ENCODE measurements around the gene ZNF740. TPM values are rescaled to one million over a fixed set of nuclear protein-coding genes. Genes with fewer than 3 reads are reported as not detected.

The ZNF740 gene
- total RNA-seq, 1 experiment from 2014 or later, result 49.7 TPM

- H3K27me3 ChIP-seq (ENCODE audit: insufficient read depth, low read length), result no peaks in the 10 kb centered on the region
- no peaks in the 10 kb centered on the region for H4K20me1 ChIP-seq (ENCODE audit: insufficient read depth)
- TF ChIP-seq EZH2phosphoT487 (IDR thresholded peaks at IDR 0.05; ENCODE audit: borderline replicate concordance), result no peak
- no peak for TF ChIP-seq YY1 (IDR thresholded peaks at IDR 0.05; ENCODE audit: extremely low read depth, insufficient replicate concordance, low read depth, low read length)
- peak in 2 of 3 experiments; percentile 44; a peak in 4 of 6 replicates for TF ChIP-seq CTCF (IDR thresholded peaks at IDR 0.05 in 2 of 3, conservative IDR thresholded peaks at IDR 0.05 in 1 of 3; ENCODE audit: borderline replicate concordance in 1 of 3, insufficient read depth in 1 of 3, low read depth in 2 of 3, low read length in 2 of 3)
- no peak for TF ChIP-seq MAX (IDR thresholded peaks at IDR 0.05)
- TF ChIP-seq FOSL1 (IDR thresholded peaks at IDR 0.05; ENCODE audit: low read depth), result no peak
- TF ChIP-seq ATF3 (IDR thresholded peaks at IDR 0.05), result no peak
- no peak for TF ChIP-seq SRF (IDR thresholded peaks at IDR 0.05; ENCODE audit: low read depth)
- no peak for TF ChIP-seq TCF7L2 (IDR thresholded peaks at IDR 0.05; ENCODE audit: borderline replicate concordance, extremely low read depth, insufficient read depth, insufficient read length)
- no peak for TF ChIP-seq EGR1 (IDR thresholded peaks at IDR 0.05; ENCODE audit: low read depth)
- POLR2A ChIA-PET, result no interaction called here
- no peak overlapping the region for H3K4me3 ChIP-seq (replicated peaks in 1 of 2; ENCODE audit: low read depth in 1 of 2, low read length in 2 of 2)
- peaks cover 44 to 72% of the 10 kb centered on the region in 2 experiments for H3K4me1 ChIP-seq (ENCODE audit: control insufficient read depth in 1 of 2, insufficient read depth in 2 of 2, low read length in 2 of 2)
- BruUV-seq (replicated peaks), result no TSS peak
- peaks cover 6% of the 10 kb centered on the region for H3K79me2 ChIP-seq (ENCODE audit: insufficient read depth, low read length)
- ATAC-seq (peak; percentile 15), DNase-seq (ENCODE audit: low read depth, low spot score) (no peak)
- intact Hi-C loops (cut with micrococcal nuclease), result no loop called here
- H3K9ac ChIP-seq (ENCODE audit: low read length), result peak overlapping the region; percentile 28
- H3K9me2 ChIP-seq (ENCODE audit: insufficient read depth), result no peaks in the 10 kb centered on the region
- H3K4me2 ChIP-seq (ENCODE audit: low read length), result peak overlapping the region; percentile 54
- H3K27ac ChIP-seq (ENCODE audit: low read depth, low read length), result peak overlapping the region; percentile 46
- CTCF ChIA-PET, result interaction anchor here (0.6 to 1.2 kb wide), 2 partner anchors 44 to 97 kb away, joined by 4 read pairs; partner anchors contain the start of genes AAAS and ESPL1
- H2AFZ ChIP-seq (ENCODE audit: low read depth, low read length, poor library complexity, severe bottlenecking), result no peak overlapping the region
- RAD21 ChIA-PET (ENCODE audit: low non-redundant PET in 1 of 2, low total read pairs in 2 of 2, uncharacterized antibody in 2 of 2, unreplicated experiment in 2 of 2), result interaction anchor here in 1 of 2 experiments (0.6 kb wide), 1 partner anchor 10 kb away, joined by 6 read pairs; no protein-coding TSS in a partner anchor
- H3K9me3 ChIP-seq (ENCODE audit: control insufficient read depth in 1 of 2, insufficient read depth in 1 of 2, low read depth in 1 of 2, low read length in 2 of 2), result no peaks in the 10 kb centered on the region
- H3K36me3 ChIP-seq (ENCODE audit: control insufficient read depth in 1 of 2, insufficient read depth in 2 of 2, low read length in 2 of 2), result no peaks in the 10 kb centered on the region
Observed at GRCh38 chr12:53224061-53224896, 43.8 kb downstream of the ZNF740 start.
